Measurements from ENCODE around the gene RPS6KA6. TPM values are rescaled to one million over a fixed set of nuclear protein-coding genes. Genes with fewer than 3 reads are reported as not detected.

RPS6KA6 gene
- total RNA-seq, 1 experiment from 2014 or later: not detected

- no peak overlapping the region for H3K4me3 ChIP-seq
These were observed 12.7 kb downstream of the RPS6KA6 start for GRCh38 chrX:84175274-84175673.

GRCh38 chrX:84174348-84174747 is 13.7 kb downstream of the RPS6KA6 start:
- Histone ChIP-seq H3K36me3 (no peaks in the 10 kb centered on the region), H3K4me3 (no peak overlapping the region), H3K9me3 (no peaks in the 10 kb centered on the region), H3K27me3 (no peaks in the 10 kb centered on the region)
- no peak for DNase-seq

More at GRCh38 chrX:84175274-84175673, 12.7 kb downstream of the RPS6KA6 start:
- Histone ChIP-seq H3K9me3 (no peaks in the 10 kb centered on the region), H3K27me3 (no peaks in the 10 kb centered on the region), H3K36me3 (no peaks in the 10 kb centered on the region)
- DNase-seq: no peak

- no peaks in the 10 kb centered on the region for H3K9me3 ChIP-seq
- no peaks in the 10 kb centered on the region for H3K27me3 ChIP-seq
- H3K4me3 ChIP-seq: no peak overlapping the region
- H3K36me3 ChIP-seq: no peaks in the 10 kb centered on the region
- DNase-seq: no peak
These were observed 17.1 kb downstream of the RPS6KA6 start for GRCh38 chrX:84170931-84171330.

- no peaks in the 10 kb centered on the region for H3K27me3 ChIP-seq
- H3K36me3 ChIP-seq: no peaks in the 10 kb centered on the region
- no peak overlapping the region for H3K4me3 ChIP-seq
- no peaks in the 10 kb centered on the region for H3K9me3 ChIP-seq
- no peak for DNase-seq
These were observed 19.4 kb downstream of the RPS6KA6 start for GRCh38 chrX:84168574-84168973.

GRCh38 chrX:84168095-84168494 is 19.9 kb downstream of the RPS6KA6 start:
- Histone ChIP-seq H3K36me3 (no peaks in the 10 kb centered on the region), H3K27me3 (no peaks in the 10 kb centered on the region), H3K9me3 (no peaks in the 10 kb centered on the region), H3K4me3 (no peak overlapping the region)
- no peak for DNase-seq

GRCh38 chrX:84165711-84166110 is 22.3 kb downstream of the RPS6KA6 start:
- no peaks in the 10 kb centered on the region for H3K9me3 ChIP-seq
- no peak overlapping the region for H3K4me3 ChIP-seq
- no peaks in the 10 kb centered on the region for H3K36me3 ChIP-seq
- no peaks in the 10 kb centered on the region for H3K27me3 ChIP-seq
- DNase-seq: no peak

- Histone ChIP-seq H3K27me3 (no peaks in the 10 kb centered on the region), H3K36me3 (no peaks in the 10 kb centered on the region), H3K4me3 (no peak overlapping the region), H3K9me3 (no peaks in the 10 kb centered on the region)
- no peak for DNase-seq
These were observed 25.6 kb downstream of the RPS6KA6 start for GRCh38 chrX:84162401-84162800.

GRCh38 chrX:84161641-84162040 is 26.4 kb downstream of the RPS6KA6 start:
- DNase-seq: no peak
- H3K36me3 ChIP-seq: no peaks in the 10 kb centered on the region
- no peak overlapping the region for H3K4me3 ChIP-seq
- H3K9me3 ChIP-seq: no peaks in the 10 kb centered on the region
- H3K27me3 ChIP-seq: no peaks in the 10 kb centered on the region

GRCh38 chrX:84160736-84161135 is 27.3 kb downstream of the RPS6KA6 start:
- no peak for DNase-seq
- no peaks in the 10 kb centered on the region for H3K9me3 ChIP-seq
- H3K27me3 ChIP-seq: no peaks in the 10 kb centered on the region
- H3K4me3 ChIP-seq: no peak overlapping the region
- H3K36me3 ChIP-seq: no peaks in the 10 kb centered on the region

GRCh38 chrX:84156821-84157220 is 31.2 kb downstream of the RPS6KA6 start:
- Histone ChIP-seq H3K27me3 (no peaks in the 10 kb centered on the region), H3K36me3 (no peaks in the 10 kb centered on the region), H3K4me3 (no peak overlapping the region), H3K9me3 (no peaks in the 10 kb centered on the region)
- no peak for DNase-seq

- Histone ChIP-seq H3K27me3 (no peaks in the 10 kb centered on the region), H3K4me3 (no peak overlapping the region), H3K36me3 (no peaks in the 10 kb centered on the region), H3K9me3 (no peaks in the 10 kb centered on the region)
- no peak for DNase-seq
These were observed 32.1 kb downstream of the RPS6KA6 start for GRCh38 chrX:84155938-84156337.

- no peaks in the 10 kb centered on the region for H3K36me3 ChIP-seq
- no peak for DNase-seq
- no peaks in the 10 kb centered on the region for H3K9me3 ChIP-seq
- H3K27me3 ChIP-seq: no peaks in the 10 kb centered on the region
- H3K4me3 ChIP-seq: no peak overlapping the region
These were observed 34.5 kb downstream of the RPS6KA6 start for GRCh38 chrX:84153538-84153937.

- no peak overlapping the region for H3K4me3 ChIP-seq
- no peaks in the 10 kb centered on the region for H3K9me3 ChIP-seq
- H3K27me3 ChIP-seq: no peaks in the 10 kb centered on the region
- no peak for DNase-seq
- H3K36me3 ChIP-seq: no peaks in the 10 kb centered on the region
These were observed 43.0 kb downstream of the RPS6KA6 start for GRCh38 chrX:84144991-84145390.

GRCh38 chrX:84144281-84144680 is 43.7 kb downstream of the RPS6KA6 start:
- Histone ChIP-seq H3K9me3 (no peaks in the 10 kb centered on the region), H3K36me3 (no peaks in the 10 kb centered on the region), H3K27me3 (no peaks in the 10 kb centered on the region), H3K4me3 (no peak overlapping the region)
- DNase-seq: no peak

GRCh38 chrX:84133023-84133422 is 55.0 kb downstream of the RPS6KA6 start:
- Histone ChIP-seq H3K4me3 (no peak overlapping the region), H3K9me3 (no peaks in the 10 kb centered on the region), H3K36me3 (no peaks in the 10 kb centered on the region), H3K27me3 (no peaks in the 10 kb centered on the region)
- DNase-seq: no peak

- no peaks in the 10 kb centered on the region for H3K9me3 ChIP-seq
- no peaks in the 10 kb centered on the region for H3K27me3 ChIP-seq
- H3K36me3 ChIP-seq: no peaks in the 10 kb centered on the region
- no peak for DNase-seq
- no peak overlapping the region for H3K4me3 ChIP-seq
These were observed 64.4 kb downstream of the RPS6KA6 start for GRCh38 chrX:84123585-84123984.

- Histone ChIP-seq H3K36me3 (no peaks in the 10 kb centered on the region), H3K4me3 (no peak overlapping the region), H3K9me3 (no peaks in the 10 kb centered on the region), H3K27me3 (no peaks in the 10 kb centered on the region)
- no peak for DNase-seq
These were observed 69.2 kb downstream of the RPS6KA6 start for GRCh38 chrX:84118769-84119168.

GRCh38 chrX:84118315-84118714 is 69.7 kb downstream of the RPS6KA6 start:
- Histone ChIP-seq H3K4me3 (no peak overlapping the region), H3K9me3 (no peaks in the 10 kb centered on the region), H3K27me3 (no peaks in the 10 kb centered on the region), H3K36me3 (no peaks in the 10 kb centered on the region)
- DNase-seq: no peak

- Histone ChIP-seq H3K36me3 (no peaks in the 10 kb centered on the region), H3K9me3 (no peaks in the 10 kb centered on the region), H3K4me3 (no peak overlapping the region), H3K27me3 (no peaks in the 10 kb centered on the region)
- no peak for DNase-seq
These were observed 79.4 kb downstream of the RPS6KA6 start for GRCh38 chrX:84108584-84108983.

Measured in MG63 (cell line).